HG03175 (cell line): Measurements from ENCODE around the gene C8B.

Experiments used
- ATAC-seq: cut with Tn5 transposase; IDR thresholded peaks from one replicate; pipeline ENCODE4 v1.9.1; 2021; ENCODE audit warnings: mild to moderate bottlenecking, moderate library complexity; ENCODE audit not compliant: unreplicated experiment

Gene C8B

DNA sequence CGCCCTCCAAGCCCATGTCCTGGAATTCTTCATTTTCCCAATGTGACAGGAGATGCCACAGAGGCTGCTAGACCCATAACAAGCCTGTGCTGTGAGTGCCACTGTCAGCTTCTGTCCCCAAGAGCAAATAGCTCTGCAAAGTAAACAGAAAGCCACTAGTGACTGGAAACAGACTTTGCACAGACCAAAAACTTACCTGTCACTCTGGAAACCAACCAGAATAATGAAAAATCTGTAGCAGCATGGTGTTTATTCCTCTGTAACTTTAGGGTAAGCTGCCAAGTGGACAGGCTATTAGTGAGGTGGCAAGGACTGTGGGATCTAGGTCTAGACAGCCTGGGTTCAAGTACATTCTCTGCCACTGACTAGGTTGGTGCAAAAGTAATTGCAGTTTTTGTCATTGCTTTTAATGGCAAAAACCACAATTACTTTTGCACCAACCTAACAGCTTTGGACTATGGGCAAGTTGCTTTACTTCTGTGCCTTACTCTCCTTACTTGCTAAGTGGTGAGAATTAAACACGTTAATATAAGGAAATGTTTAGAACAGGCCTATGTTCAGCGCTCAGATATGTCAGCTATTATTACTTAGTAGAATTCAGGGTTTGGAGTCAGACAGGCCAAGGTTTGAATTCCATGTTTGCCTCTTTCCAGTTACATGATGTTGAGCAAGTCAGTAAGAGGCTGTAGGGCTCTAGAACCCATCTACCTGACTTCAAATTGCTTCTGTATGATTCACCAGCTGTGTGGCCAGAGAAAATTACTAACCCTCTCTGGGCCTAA lies at the start of gene C8B:
C8B (minus strand) TSS at position 100 of the 782 bp plus-strand sequence; CDS start at position 33, 67 bp downstream.
- ATAC-seq, result no peak

DNA sequence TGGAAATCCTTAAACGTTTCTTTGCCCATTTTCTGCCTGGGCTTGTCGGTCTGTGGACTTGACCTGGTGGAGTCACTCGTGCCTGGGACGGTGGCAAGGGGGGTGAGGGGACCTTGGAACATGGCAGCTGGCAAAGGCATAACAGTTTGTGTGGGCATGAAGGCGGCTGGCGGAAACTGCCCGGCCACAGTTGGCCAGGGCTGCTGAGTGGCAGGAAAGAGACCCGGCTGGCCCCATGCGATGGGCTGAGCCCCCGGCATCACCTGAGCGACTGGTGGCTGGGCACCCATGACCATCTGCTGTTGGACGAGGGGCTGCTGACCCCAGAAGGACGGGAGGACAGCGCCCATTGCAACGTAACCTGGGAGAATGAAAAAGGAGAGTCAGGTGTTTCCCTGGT lies 49.3 kb upstream of the C8B start:
- ATAC-seq, result no peak

- no peak for ATAC-seq
These were observed 47.7 kb upstream of the C8B start for GRCh38 chr1:57013522-57013921.

GRCh38 chr1:57012315-57012714 lies 46.5 kb upstream of the C8B start:
- ATAC-seq, result no peak

DNA sequence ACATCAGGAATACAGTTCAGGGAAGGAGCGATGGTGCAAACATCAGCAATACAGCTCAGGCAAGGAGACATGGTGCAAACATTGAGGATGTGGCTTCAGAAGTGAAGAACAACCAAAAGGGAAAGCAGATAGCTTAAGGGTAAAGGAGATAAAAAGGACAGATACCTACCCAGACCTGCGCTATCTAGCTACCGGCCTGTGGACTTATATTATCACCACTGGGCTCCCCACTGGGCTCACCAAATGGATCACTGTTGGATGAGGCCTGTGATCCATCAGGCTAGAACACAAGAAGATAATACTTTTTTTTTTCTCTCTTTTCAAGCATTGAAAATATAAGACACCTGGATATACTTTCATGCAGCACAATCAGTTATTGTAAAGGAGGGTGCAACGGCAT lies 44.7 kb upstream of the C8B start:
- ATAC-seq, result no peak

- ATAC-seq, result no peak
These were observed 42.1 kb upstream of the C8B start for GRCh38 chr1:57007948-57008347.

- ATAC-seq, result no peak
These were observed 41.7 kb upstream of the C8B start for GRCh38 chr1:57007472-57007871.

GRCh38 chr1:57003398-57004139 lies 37.8 kb upstream of the C8B start:
- ATAC-seq, result no peak

DNA sequence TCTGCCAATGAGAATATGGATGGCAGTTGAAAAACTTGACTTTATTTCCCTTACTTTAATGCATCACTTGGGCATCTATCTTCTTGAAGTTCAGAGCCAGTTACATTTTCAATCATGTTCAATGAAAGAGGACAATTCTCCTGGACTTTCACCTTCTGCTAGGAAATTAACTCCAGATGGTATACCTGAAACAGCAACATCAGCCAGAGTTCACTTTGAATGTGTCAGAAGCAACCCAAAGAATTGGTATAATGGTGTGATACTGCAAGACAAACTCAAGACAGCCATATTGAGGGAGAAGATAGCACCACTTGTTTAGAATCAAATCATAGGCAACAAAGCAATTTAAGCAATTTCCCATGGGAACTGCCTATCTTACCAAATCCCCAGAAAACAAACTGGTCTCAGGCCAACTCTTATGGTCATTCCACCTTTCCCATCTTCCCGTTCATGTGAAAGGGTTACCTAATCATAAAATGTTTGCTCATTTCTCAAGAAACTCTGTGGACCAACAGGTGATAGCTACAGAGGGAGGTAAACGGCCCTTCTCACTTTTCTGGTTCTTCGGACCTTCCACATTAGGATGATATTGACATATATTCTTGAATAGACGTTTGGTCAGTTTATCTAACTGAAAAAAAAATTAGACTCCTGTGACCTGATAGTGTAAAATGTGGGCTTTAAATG lies 29.7 kb upstream of the C8B start:
- ATAC-seq, result no peak

DNA sequence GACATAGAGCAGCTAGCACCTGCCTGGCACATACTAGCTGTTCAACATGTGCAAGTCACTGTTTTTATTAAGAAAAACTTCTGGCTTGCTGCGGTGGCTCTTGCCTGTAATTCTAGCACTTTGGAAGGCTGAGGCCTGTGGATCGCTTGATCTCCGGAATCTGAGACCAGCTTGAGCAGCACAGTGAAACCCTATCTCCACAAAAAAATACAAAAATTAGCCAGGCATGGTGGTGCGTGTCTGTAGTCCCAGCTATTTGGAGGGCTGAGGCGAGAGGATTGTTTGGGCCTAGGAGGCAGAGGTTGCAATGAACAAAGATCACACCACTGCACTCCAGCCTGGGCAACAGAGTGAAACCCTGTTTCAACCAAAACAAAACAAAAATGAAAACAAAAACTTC lies 27.7 kb upstream of the C8B start:
- ATAC-seq, result no peak

DNA sequence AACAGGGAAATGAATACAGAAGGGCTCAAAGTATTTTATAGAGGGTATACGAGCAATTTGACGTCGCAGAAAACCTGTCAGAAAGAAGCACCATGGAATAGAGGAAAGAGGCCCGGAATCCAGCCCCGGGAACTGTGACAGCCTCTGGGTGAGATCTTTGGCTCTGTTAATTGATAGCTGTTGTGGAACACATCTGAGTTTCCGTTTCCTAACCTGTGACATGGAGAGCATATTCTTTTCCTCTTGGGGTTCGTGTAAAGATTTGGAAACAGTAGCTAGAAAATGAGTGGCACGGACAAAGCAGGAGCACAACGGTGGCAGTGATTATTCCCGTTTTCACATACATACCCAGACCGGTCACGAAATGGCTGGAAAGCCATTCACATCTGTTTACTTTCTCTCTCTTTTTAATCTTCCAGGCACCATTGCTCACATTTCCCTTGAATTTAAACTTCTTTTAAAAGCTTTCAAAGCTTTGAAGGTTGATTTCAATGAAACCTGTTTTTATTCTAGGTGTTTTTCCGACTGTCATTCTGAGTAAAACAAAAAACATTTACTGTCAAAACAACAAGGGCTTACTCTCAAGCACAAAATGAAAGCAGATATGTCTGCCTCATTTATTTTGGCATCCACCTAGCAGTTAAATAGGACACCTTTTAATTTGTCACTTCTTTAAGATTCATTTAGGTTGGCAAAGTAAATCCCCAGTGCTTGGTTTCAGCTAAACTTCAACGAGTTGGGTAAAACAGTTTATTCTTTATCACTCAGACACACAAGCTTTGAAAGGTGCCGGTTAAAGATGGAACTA lies 26.7 kb upstream of the C8B start:
- ATAC-seq, result no peak

- no peak for ATAC-seq
These were observed 25.8 kb upstream of the C8B start for GRCh38 chr1:56991576-56991975.

DNA sequence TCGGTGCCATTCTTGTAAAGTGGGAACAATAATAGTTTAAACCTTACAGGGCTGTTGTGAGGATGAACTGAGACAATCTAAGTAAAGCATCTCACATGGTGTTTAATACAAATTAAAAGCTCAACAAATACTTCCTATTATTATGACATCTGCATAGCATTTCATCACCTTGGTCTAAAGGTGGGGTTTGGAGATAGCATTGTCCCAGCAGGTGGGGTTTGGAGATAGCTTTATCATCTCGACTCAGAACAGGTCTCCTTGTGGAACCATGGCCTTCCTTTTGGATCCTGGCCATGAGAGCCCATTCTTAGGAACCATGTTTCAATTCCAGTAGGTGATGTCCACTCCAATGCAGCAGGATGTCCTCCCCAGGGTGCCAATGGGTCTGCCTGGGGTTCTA lies 20.6 kb upstream of the C8B start:
- no peak for ATAC-seq

- ATAC-seq, result no peak
These were observed 20.0 kb upstream of the C8B start for GRCh38 chr1:56985857-56986256.

DNA sequence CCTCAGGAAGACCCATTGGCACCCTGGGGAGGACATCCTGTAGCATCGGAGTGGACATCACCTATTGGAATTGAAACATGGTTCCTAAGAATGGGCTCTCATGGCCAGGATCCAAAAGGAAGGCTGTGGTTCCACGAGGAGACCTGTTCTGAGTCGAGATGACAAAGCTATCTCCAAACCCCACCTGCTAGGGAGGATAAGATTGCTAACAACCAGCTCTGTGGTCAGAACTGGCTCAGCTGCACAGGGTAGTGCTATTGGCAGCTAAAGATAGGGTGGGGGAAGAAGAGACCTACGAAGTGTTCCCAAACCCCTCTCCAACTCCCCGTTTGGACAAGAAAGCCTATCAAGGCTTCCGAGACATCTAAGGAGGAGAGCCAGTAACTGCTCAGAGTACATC lies 17.7 kb upstream of the C8B start:
- ATAC-seq, result no peak

GRCh38 chr1:56979986-56980755 lies 14.4 kb upstream of the C8B start:
- no peak for ATAC-seq

- no peak for ATAC-seq
These were observed 13.0 kb upstream of the C8B start for GRCh38 chr1:56978819-56979218.

- no peak for ATAC-seq
These were observed 12.1 kb upstream of the C8B start for GRCh38 chr1:56977910-56978309.

DNA sequence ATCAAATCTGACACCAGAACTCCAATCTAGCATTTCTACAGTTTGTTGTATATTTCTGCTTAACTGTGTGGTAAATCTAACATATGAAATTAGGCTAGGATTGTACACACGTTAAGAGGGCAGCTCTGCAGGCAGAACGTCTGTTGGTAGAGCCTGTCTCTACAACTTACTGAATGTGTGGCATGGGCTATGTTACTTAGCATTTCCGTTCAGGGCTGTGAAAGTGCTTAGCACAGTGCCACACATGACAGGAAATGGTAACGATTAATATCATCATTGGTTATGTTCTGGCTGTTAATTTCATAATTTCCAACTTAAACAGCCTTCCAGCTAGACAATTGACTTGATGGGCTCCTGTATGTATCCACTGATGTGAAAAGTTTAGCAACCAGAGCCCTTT lies 9.6 kb upstream of the C8B start:
- no peak for ATAC-seq
